Transverse colon (tissue), 4 donors: Measurements from ENCODE around the gene GAS2L2. TPM values are rescaled to one million over a fixed set of nuclear protein-coding genes. Genes with fewer than 3 reads are reported as not detected.

Experiments used
- DNase-seq: peaks from one replicate; pipeline ENCODE4 v3.0.0-alpha.2; 2019
- H3K27ac ChIP-seq, 4 donors: fragments of 200-600 bp; sonication (generic); 2 replicates each; pipeline ENCODE4 v1.5.1; 2016 to 2018; ENCODE audit warnings: inconsistent platforms in 4 of 4
- H3K27me3 ChIP-seq: fragments of 200-600 bp; sonication (generic); 2 replicates; pipeline ENCODE4 v1.5.1; 2017; ENCODE audit warnings: inconsistent platforms
- H3K36me3 ChIP-seq, 4 donors: fragments of 200-600 bp; sonication (generic); 2 replicates each; pipeline ENCODE4 v1.5.1; 2017 to 2019; ENCODE audit warnings: inconsistent platforms in 4 of 4
- H3K4me1 ChIP-seq, 4 donors: fragments of 200-600 bp; sonication (generic); 2 replicates each; pipeline ENCODE4 v1.5.1; 2017 to 2020; ENCODE audit warnings: inconsistent platforms in 4 of 4
- H3K4me3 ChIP-seq, 4 donors: fragments of 200-600 bp; sonication (generic); 1 replicate in 1 of 4; 2 replicates in 3 of 4; pipeline versions ENCODE4 v1.5.1 to v1.6.1; 2017 to 2019; ENCODE audit warnings: inconsistent platforms in 4 of 4
- H3K9me3 ChIP-seq, 2 donors: fragments of 200-600 bp; sonication (generic); 2 replicates each; pipeline ENCODE4 v1.5.1; 2017 to 2019; ENCODE audit warnings: inconsistent platforms in 2 of 2
- EP300 ChIP-seq: sonication (generic); formaldehyde crosslinking; IDR thresholded peaks from one replicate; pipeline ENCODE4 v1.6.1; 2017; ENCODE audit warnings: antibody characterized with exemption, low read depth
- POLR2A ChIP-seq: fragments of 450-650 bp; IDR thresholded peaks from one replicate; pipeline ENCODE4 v1.6.1; 2016; ENCODE audit warnings: antibody characterized with exemption, mild to moderate bottlenecking, moderate library complexity
- POLR2AphosphoS5 ChIP-seq, 3 donors: sonication (generic); formaldehyde crosslinking; IDR thresholded peaks; one replicate each; pipeline ENCODE4 v1.6.1; 2016; ENCODE audit warnings: antibody characterized with exemption in 3 of 3
- WGBS, 2 donors: methylation state at CpG; one replicate each; pipeline ENCODE4 v1.1.5; 2018; ENCODE audit warnings: low coverage in 1 of 2; 5-methylcytosine and 5-hydroxymethylcytosine counted together
- in situ Hi-C, 4 donors: fragments of 200-750 bp; cut with MboI; loops; one replicate each; pipeline versions ENCODE4 v1.15.0 to v1.15.1; 2017; ENCODE audit warnings: low sequenced_read_pairs in 3 of 4, low pct_ligation_motif_present in 1 of 4, low pct_unique_long_range_greater_than_20kb in 1 of 4
- intact Hi-C: fragments of 100-400 bp; cut with DNase I; formaldehyde crosslinking; loops from one replicate; pipeline ENCODE4 v1.15.1; 2023; ENCODE audit warnings: low total_unique reads
- total RNA-seq, 4 donors: library from RNA; depleted of rRNA; stranded (reverse); fragments of >200 nt; gene quantifications; one replicate each; pipeline ENCODE4 v1.1.0, GENCODE V29; 2016
- TF ChIP-seq, protein P1 (sequence below), 5 experiments: fragments of 200-600 bp in 3 of 5; fragments of 450-650 bp in 2 of 5; sonication (generic) in 3 of 5; IDR thresholded peaks; 1 replicate in 2 of 5; 2 replicates in 3 of 5; pipeline ENCODE4 v1.5.1; 2016 to 2017; ENCODE audit warnings: antibody characterized with exemption in 5 of 5, inconsistent platforms in 3 of 5, mild to moderate bottlenecking in 2 of 5, moderate library complexity in 1 of 5

Gene GAS2L2
- not detected for total RNA-seq

DNA sequence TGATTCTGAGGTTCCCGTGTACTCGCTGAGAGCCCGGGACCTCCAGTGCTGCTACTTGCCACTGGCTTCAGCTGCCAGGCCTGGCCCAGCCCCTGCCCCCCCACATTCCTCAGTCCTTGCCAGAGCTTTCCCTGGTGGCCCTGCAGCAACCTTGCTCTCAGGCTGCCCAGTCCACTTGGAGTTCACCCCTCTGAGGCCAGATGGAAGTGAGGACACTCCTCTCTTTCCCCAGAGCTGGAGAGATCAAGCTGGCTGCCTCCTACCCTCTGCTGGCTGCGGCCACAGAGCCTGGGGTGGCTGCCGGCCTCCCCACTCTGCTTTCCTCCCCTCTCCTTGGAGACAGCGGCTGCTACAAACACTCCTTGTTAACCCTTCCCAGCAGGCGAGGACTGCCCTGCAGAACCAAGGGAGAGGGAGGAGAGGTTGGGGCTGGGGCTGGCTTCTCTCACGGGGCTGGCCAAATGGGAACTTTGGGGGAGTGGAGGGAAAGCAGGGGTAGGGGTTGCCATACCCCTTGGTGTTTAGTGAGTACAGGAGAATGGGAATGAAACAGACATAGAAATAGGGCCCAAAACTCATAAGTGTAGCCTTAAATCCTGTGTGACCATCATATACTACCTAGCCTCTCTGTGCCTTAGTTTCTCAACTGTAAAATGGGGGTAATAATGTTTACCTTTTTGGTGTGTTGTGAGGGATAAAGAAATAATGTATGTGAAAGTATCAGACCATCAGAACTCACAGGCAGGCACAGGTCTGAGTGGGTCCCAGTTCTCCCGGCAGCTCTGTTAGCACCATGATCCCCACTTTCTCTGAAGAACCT is at the start of gene GAS2L2:
Gene GAS2L2, minus strand, starts transcription at position 295 of the 820 bp plus-strand sequence. CDS start 389 bp downstream, outside the sequence.
- TF ChIP-seq EP300 (no peak), POLR2A (no peak), POLR2AphosphoS5 (IDR thresholded peaks at IDR 0.05) (no peak)
- TF ChIP-seq, protein P1, sequence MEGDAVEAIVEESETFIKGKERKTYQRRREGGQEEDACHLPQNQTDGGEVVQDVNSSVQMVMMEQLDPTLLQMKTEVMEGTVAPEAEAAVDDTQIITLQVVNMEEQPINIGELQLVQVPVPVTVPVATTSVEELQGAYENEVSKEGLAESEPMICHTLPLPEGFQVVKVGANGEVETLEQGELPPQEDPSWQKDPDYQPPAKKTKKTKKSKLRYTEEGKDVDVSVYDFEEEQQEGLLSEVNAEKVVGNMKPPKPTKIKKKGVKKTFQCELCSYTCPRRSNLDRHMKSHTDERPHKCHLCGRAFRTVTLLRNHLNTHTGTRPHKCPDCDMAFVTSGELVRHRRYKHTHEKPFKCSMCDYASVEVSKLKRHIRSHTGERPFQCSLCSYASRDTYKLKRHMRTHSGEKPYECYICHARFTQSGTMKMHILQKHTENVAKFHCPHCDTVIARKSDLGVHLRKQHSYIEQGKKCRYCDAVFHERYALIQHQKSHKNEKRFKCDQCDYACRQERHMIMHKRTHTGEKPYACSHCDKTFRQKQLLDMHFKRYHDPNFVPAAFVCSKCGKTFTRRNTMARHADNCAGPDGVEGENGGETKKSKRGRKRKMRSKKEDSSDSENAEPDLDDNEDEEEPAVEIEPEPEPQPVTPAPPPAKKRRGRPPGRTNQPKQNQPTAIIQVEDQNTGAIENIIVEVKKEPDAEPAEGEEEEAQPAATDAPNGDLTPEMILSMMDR (IDR thresholded peaks at IDR 0.05), result no peak
- no peak within 1 kb of the TSS for H3K4me3 ChIP-seq
- intact Hi-C loops, result no loop called here

GRCh38 chr17:35801583-35802224 is 48.7 kb upstream of the GAS2L2 start:
- 18 to 41% methylated on average over 2 to 9 of the region's 9 CpGs for WGBS, 2 donors

More for the DNA sequence above, at the start of gene GAS2L2:
- Histone ChIP-seq H3K27me3 (peaks cover 36% of the 10 kb centered on the region), H3K36me3 (no peaks in the 10 kb centered on the region), H3K9me3 (no peaks in the 10 kb centered on the region), H3K27ac (no peak within 1 kb of the TSS), H3K4me1 (peaks cover 5 to 19% (median 5%) of the 10 kb centered on the region in 4 donors)
- in situ Hi-C loops, result no loop called here
- no peak for DNase-seq
- 33 to 51% methylated on average over 3 to 9 of the region's 9 CpGs for WGBS, 2 donors

DNA sequence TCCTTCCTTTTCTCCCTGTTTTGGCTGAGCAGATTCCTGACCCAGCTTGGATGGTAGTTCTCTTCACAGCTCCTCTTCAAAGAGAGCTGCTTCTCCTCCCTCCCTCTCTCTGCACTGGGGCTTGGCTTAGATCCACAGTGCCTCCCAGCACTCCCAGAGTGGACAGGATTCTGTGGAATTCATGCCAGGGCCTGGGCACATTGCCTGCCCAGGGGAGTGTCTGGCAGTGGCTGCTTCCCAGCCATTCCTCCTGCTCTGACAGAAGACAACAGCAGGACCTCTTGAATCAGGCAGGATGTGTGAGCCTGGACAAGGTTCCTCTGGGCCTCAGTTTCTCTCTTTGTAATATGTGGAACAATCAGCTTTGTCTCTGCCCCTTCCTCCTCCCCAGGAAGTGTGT is 46.9 kb upstream of the GAS2L2 start:
- Histone ChIP-seq H3K4me3 (no peak overlapping the region), H3K9me3 (no peaks in the 10 kb centered on the region), H3K36me3 (no peaks in the 10 kb centered on the region), H3K27me3 (no peaks in the 10 kb centered on the region), H3K27ac (peak overlapping the region; percentile 51 to 82 (median 73)), H3K4me1 (peaks cover 32 to 51% (median 42%) of the 10 kb centered on the region in 4 donors)
- TF ChIP-seq, protein P1 (IDR thresholded peaks at IDR 0.05), result no peak
- peak; percentile 24 to 65 (median 41) for TF ChIP-seq POLR2AphosphoS5 (IDR thresholded peaks at IDR 0.05)
- in situ Hi-C loops, result loop anchor here in 2 of 4 donors (5.0 kb wide), 1 partner anchor 33 kb away; no protein-coding TSS in a partner anchor
- DNase-seq, result peak; percentile 83
- intact Hi-C loops, result no loop called here

More at GRCh38 chr17:35801583-35802224, 48.7 kb upstream of the GAS2L2 start:
- in situ Hi-C loops (loop anchor here in 2 of 4 donors (5.0 kb wide), 1 partner anchor 34 kb away; no protein-coding TSS in a partner anchor), intact Hi-C loops (no loop called here)
- no peaks in the 10 kb centered on the region for H3K27me3 ChIP-seq
- H3K4me3 ChIP-seq, result no peak overlapping the region
- peak overlapping the region; percentile 75 to 82 (median 78) for H3K27ac ChIP-seq
- H3K36me3 ChIP-seq, result no peaks in the 10 kb centered on the region
- TF ChIP-seq POLR2AphosphoS5 (IDR thresholded peaks at IDR 0.05) (peak; percentile 58 to 92 (median 88)), EP300 (no peak), POLR2A (no peak)
- TF ChIP-seq, protein P1 (IDR thresholded peaks at IDR 0.05), result no peak
- no peaks in the 10 kb centered on the region for H3K9me3 ChIP-seq
- peaks cover 24 to 44% (median 34%) of the 10 kb centered on the region in 4 donors for H3K4me1 ChIP-seq
- peak; percentile 81 for DNase-seq

- no peaks in the 10 kb centered on the region for H3K27me3 ChIP-seq
- H3K4me1 ChIP-seq, result peaks cover 34 to 62% (median 51%) of the 10 kb centered on the region in 4 donors
- DNase-seq, result no peak
- 61 to 69% methylated on average over 5 of the region's 5 CpGs for WGBS, 2 donors
- in situ Hi-C loops, result no loop called here
- no peaks in the 10 kb centered on the region for H3K9me3 ChIP-seq
- intact Hi-C loops, result no loop called here
- no peak overlapping the region for H3K27ac ChIP-seq
- H3K36me3 ChIP-seq, result no peaks in the 10 kb centered on the region
- no peak for TF ChIP-seq EP300
- no peak for TF ChIP-seq POLR2A
- TF ChIP-seq POLR2AphosphoS5 (IDR thresholded peaks at IDR 0.05), result no peak
- TF ChIP-seq, protein P1 (IDR thresholded peaks at IDR 0.05), result no peak
- H3K4me3 ChIP-seq, result no peak overlapping the region
These were observed 44.9 kb upstream of the GAS2L2 start for GRCh38 chr17:35797918-35798317.
